ENCODE measurements around the gene TRIM48.
"Not testable (repeated sequence)": the region's sequence is repeated elsewhere in the genome, so short reads cannot be mapped to it uniquely, and the experiment has no call there.

TRIM48 gene, protein sequence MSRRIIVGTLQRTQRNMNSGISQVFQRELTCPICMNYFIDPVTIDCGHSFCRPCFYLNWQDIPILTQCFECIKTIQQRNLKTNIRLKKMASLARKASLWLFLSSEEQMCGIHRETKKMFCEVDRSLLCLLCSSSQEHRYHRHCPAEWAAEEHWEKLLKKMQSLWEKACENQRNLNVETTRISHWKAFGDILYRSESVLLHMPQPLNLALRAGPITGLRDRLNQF

DNA sequence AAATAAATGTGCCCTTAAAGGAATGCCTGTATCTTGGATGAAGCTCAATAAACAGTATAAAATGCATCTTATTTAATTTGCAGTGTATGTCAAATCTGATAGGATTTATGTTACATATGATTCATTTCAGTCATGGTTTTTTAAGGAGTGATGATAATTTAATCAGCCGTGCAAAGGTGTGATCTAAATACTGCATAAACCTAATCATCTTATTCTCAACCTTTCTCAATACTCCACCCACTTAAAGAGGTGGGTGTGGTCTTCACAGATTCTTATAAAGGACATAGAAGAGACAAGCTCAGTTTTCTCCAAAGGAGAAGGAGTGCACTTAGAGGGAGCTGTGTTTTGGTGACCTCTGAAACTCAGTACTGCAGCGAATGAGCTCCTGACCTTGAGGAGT is at the start of gene TRIM48:
TSS of gene TRIM48 (plus strand) at position 301 of the 400 bp plus-strand sequence. CDS start 113 bp downstream, outside the sequence.
- not testable (repeated sequence) for H3K36me3 Mint-ChIP-seq, ATAC-seq, H3K4me3 Mint-ChIP-seq, H3K4me1 Mint-ChIP-seq, H3K27me3 Mint-ChIP-seq, H3K27ac Mint-ChIP-seq, H3K9me3 Mint-ChIP-seq

- not testable (repeated sequence) for H3K36me3 Mint-ChIP-seq, H3K27me3 Mint-ChIP-seq
Measured at GRCh38 chr11:55238316-55238715, 23.6 kb upstream of the TRIM48 start.

GRCh38 chr11:55263081-55263480 is 1.1 kb downstream of the TRIM48 start:
- no peak for ATAC-seq
- Mint-ChIP-seq H3K9me3 (no peaks in the 10 kb centered on the region), H3K4me1 (no peaks in the 10 kb centered on the region), H3K27me3 (no peaks in the 10 kb centered on the region), H3K36me3 (no peaks in the 10 kb centered on the region), H3K4me3 (no peak overlapping the region), H3K27ac (no peak overlapping the region)

More at GRCh38 chr11:55238316-55238715, 23.6 kb upstream of the TRIM48 start:
- not testable (repeated sequence) for ATAC-seq, H3K4me1 Mint-ChIP-seq, H3K4me3 Mint-ChIP-seq, H3K27ac Mint-ChIP-seq
- H3K9me3 Mint-ChIP-seq, result peaks cover 12% of the 10 kb centered on the region

Data from stimulated activated memory B cell treated with anti-CD40 and anti-IgM and Interleukin-4, amounts not matched to agents 10 μg/mL and 1 μg/mL and 100 μg/mL, for 72 hours (primary cell).